Transverse colon (tissue), 3 donors: Measurements from ENCODE around the gene SLC6A11.

Experiments
- POLR2A ChIP-seq: fragments of 450-650 bp; IDR thresholded peaks from one replicate; pipeline ENCODE4 v1.6.1; 2016; ENCODE audit warnings: antibody characterized with exemption, mild to moderate bottlenecking, moderate library complexity
- TF ChIP-seq, protein P1 (sequence below), 5 experiments: fragments of 200-600 bp in 3 of 5; fragments of 450-650 bp in 2 of 5; sonication (generic) in 3 of 5; IDR thresholded peaks; 1 replicate in 2 of 5; 2 replicates in 3 of 5; pipeline ENCODE4 v1.5.1; 2016 to 2017; ENCODE audit warnings: antibody characterized with exemption in 5 of 5, inconsistent platforms in 3 of 5, mild to moderate bottlenecking in 2 of 5, moderate library complexity in 1 of 5

DNA sequence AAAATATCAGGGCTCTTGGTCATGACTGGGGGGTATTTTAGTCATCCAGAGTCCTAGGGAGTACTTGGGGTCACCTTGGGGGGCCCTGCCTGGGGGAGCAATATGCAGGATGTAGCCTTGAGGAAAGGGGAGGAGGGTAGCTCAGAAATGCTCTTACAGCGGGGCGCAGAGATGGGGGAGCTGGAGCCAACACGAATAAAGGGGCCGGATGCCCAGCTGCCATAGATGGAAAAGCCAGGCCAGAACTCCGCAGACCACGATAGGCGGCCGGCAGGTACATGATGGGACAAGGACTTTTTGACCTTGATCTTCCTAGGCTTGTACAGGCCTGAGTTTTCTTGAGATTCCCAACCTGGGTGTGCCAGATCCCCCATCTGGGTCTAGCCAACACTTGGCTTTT lies 128.8 kb downstream of the SLC6A11 start:
- TF ChIP-seq, protein P1, sequence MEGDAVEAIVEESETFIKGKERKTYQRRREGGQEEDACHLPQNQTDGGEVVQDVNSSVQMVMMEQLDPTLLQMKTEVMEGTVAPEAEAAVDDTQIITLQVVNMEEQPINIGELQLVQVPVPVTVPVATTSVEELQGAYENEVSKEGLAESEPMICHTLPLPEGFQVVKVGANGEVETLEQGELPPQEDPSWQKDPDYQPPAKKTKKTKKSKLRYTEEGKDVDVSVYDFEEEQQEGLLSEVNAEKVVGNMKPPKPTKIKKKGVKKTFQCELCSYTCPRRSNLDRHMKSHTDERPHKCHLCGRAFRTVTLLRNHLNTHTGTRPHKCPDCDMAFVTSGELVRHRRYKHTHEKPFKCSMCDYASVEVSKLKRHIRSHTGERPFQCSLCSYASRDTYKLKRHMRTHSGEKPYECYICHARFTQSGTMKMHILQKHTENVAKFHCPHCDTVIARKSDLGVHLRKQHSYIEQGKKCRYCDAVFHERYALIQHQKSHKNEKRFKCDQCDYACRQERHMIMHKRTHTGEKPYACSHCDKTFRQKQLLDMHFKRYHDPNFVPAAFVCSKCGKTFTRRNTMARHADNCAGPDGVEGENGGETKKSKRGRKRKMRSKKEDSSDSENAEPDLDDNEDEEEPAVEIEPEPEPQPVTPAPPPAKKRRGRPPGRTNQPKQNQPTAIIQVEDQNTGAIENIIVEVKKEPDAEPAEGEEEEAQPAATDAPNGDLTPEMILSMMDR (IDR thresholded peaks at IDR 0.05), result no peak
- TF ChIP-seq POLR2A, result no peak
